ENCODE measurements around the gene UBE2C.
"Not testable (repeated sequence)": the region's sequence is repeated elsewhere in the genome, so short reads cannot be mapped to it uniquely, and the experiment has no call there.

Gene UBE2C

DNA sequence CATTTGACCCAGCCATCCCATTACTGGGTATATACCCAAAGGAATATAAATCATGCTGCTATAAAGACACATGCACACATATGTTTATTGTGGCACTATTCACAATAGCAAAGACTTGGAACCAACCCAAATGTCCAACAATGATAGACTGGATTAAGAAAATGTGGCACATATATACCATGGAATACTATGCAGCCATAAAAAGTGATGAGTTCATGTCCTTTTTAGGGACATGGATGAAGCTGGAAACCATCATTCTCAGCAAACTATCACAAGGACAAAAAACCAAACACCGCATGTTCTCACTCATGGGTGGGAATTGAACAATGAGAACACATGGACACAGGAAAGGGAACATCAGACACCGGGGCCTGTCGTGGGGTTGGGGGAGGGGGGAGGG is 14.5 kb upstream of the UBE2C start:
- not testable (repeated sequence) for FAIRE-seq; DNase-seq (ENCODE audit: low spot score)

DNA sequence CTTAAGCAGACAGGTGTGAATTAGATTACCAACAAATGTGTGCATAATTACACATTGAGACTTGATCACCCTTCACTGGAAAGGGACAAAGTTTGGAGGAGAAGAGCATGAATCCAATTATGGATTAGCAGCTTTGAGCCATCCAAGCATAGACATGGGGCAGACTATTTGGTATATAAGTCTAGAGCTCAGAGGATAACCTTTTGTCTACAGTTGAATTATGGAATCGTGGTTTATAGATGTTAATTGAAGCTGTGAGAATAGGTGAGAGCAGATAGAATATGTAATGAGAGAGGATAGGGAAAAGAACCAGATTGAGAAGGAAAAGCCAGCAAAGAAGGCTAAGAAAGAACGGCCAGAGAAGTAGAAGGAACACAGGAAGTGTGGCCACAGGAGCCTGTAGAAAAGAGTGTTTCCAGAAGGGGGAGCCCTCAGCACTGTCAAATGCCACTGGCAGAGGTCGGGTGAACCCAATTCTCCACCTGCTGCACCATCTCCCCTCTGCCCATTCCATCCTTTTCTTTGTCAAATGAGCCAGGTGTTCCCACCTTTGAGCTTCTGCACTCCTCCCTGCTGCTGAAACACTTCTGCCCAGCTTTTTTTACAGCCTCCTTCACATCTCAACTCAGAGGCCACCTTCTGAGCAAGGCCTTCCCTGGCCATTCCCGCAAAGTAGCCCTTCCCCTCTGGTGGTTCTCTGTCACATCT is 13.4 kb upstream of the UBE2C start:
- DNase-seq (ENCODE audit: low spot score) (peak; percentile 47), FAIRE-seq (no peak)

DNA sequence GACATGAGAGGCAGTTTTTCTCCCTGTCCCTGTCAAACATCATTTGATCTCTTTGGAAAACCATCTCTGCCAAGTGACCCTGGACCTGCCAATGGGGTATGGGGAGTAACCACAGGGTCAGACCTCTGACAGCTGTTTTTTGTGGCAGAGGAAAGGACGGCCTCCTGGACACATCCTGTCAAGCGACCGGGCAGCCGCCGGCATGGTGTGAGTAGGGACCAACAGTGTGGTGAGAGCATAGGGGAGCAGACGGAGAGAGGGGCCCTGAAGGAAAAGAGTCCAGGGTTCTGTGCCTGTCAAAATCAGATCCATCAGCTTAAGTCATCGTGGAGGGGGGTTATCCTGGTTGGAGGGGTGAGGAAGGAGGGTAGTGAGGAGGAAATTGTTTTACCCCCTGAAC is 10.6 kb upstream of the UBE2C start:
- DNase-seq (ENCODE audit: low spot score) (no peak), FAIRE-seq (no peak)

DNA sequence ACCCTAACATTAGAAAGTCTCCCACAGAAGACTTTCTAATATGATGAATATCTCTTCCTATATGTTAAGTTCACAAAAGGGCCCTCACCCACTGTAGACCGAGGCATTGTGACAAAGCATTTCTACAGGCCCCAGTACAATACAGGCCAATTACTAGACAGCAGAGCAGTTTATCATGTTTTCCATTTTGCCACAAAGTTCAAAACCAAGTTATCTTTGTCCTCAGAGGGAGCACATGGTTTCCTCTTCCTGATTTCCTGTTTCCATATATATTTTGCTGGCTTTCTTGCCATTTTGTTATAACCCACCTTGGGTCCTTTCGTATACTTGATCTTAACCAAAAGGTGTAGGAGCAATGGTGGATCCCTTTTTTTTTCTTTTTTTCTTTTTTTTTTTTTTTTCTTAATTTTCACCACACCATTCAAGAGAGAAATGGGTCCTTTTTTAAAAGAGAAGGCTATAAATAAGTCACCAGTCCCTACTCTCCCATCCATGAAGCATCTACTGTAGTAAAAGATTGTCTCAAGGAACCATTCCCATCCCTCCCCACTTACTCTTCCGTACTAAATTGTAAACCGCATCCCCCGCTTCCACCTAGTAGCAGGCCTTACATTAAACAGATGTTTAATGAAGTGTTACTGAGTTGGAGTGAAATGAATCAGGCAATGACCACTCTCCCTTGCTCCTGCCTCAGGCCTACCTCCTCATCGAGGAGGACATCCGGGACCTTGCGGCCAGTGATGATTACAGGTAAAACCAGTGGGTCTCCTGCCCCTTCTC is 2.1 kb upstream of the UBE2C start:
- FAIRE-seq = no peak
- DNase-seq (ENCODE audit: low spot score) = no peak

DNA sequence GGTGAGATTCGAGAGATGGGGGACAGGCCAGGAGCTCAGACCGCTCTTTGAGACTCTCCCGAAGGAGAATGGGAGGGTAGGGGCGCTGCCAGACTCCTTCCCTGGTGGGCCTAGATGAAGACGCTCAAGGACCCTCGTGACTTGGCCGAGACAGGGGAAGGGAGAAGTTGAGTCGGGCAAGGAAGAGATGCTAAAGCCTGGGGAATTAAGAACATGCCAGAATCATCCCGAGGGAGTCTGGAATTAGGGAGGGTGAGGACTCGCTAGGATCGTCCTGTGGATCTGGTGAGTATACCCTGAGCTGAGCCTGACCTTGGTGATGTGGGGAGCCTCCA is 529 bp downstream of the UBE2C start:
- DNase-seq (ENCODE audit: low spot score) (no peak), FAIRE-seq (no peak)

DNA sequence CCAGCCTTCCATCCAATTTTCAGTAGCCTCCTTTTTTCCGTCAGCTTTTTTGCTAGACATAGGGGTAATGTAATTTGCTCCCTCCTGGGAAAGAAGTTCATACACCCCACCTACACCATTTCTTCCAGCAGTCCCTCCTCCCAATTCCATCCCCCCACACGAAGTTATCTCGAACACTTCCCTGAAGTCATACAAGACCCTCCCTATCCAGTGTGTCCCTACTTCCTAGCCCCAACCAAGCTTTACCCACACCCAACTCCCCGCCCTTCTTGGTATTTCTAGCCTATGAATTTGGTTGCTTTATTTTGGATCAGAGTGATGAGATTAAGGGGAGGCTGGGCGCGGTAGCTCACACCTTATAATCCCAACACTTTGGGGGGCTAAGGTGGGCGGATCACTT is 1.0 kb downstream of the UBE2C start:
- DNase-seq (ENCODE audit: low spot score) = no peak
- no peak for FAIRE-seq

DNA sequence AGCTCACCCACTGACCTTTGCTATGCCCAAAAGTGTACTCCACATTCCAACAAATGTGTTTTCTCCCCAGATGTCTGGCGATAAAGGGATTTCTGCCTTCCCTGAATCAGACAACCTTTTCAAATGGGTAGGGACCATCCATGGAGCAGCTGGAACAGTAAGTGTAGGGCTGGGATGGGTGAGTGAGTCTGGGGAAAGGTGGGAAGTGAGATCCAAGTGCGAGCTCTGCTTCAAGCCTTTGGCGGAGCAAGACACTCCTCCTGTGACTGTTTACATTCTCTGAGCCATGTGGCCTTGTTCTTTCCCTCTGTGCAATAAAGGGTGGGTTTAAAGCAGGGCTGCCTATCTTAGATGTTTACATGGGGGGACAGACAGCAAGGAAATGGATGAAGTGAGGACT is 1.9 kb downstream of the UBE2C start:
- no peak for DNase-seq (ENCODE audit: low spot score)
- FAIRE-seq = no peak

DNA sequence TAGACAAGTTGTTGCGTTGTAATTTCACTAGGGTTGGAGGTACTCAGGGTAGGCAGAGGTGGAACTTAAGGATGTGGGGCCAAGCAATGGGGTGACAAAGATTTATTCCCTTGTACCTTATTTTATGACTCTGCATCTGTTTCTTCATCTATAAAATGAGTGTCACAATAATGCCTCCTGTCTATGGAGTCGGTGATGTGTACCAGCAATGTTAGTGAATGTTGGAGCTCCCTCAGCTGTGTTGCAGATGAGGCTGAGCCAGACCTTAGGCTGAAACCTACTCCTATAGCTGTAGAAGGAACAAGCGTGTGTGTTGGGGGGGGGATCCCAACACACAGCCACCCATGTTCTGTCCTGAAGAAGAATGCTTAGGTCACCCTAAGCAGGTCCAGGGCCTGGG is 4.5 kb downstream of the UBE2C start:
- no peak for FAIRE-seq

DNA sequence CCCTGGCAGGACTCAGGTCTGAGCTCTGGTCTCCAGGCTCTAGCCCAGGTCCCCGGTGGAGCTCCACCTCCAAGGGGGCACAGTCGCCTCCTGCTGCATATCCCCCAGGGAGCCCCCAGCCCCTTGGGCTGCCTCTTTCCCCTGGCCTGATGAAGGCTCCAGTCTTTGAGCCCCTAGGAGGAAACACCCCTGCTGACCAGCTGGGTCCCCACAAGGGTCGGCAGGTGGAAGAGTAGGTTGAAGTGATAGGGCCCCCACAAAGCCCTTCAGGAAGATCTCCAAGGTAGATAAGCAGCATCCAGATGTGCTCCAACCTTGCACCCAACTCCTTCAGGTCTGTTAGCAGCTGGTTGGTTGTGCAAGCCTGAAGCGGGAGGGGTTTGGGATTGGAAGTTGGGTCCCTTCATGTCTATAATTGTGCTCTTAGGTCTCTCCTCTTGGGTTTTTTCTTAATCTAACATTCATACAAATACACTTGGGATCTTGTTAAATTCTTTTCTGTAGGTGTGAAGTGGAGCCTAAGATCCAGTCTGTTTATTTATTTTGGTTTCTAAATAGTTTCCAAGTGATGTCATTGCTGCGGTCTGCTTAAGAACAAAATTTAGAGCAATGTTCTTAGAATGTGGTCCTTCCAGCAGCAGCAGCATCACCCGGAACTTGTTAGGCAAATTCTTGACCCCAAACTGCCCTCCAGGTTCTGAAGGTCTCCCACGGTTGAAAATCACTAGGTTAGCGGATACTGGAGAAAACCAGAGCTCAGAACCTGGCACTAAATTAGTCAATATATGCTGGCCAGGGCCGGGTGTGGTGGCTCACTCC is 5.1 kb downstream of the UBE2C start:
- FAIRE-seq (no peak), DNase-seq (ENCODE audit: low spot score) (peak; percentile 46)

More for the DNA sequence above, 4.5 kb downstream of the UBE2C start:
- no peak for DNase-seq (ENCODE audit: low spot score)

DNA sequence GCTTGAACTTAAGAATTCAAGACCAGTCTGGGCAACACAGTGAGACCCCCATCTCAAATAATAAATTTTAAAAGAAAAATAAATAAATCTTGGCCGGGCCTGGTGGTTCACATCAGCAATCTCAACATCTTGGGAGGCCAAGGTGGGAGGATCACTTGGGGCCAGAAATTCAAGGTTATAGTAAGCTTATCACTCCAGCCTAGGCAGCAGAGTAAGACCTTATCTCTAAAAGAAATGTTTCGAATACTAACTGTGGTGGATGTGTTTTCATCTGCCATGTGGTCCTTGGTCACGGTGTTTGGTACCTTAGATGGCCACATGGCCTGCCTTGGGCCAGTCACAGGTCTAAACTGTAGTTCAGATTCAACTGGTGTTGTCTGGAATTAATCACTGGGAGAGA is 5.8 kb downstream of the UBE2C start:
- DNase-seq (ENCODE audit: low spot score) (no peak), FAIRE-seq (no peak)

DNA sequence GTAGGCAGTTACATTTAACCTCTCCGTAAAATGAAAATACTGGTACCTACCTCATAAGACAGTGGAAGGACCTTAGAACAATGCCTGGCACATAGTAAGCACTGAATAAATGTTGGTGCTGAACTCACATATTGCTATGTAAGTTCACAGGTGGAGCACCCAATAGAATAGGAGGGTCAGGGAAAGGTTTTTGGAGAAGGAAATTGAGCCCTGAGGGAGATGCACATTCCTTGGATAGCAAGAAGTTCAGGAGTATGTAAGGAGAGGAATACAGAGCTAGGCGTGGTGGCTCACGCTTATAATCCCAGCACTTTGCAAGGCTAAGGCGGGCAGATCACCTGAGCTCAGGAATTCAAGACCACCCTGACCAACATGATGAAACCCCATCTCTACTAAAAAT is 7.0 kb downstream of the UBE2C start:
- DNase-seq (ENCODE audit: low spot score) (no peak), FAIRE-seq (no peak)

DNA sequence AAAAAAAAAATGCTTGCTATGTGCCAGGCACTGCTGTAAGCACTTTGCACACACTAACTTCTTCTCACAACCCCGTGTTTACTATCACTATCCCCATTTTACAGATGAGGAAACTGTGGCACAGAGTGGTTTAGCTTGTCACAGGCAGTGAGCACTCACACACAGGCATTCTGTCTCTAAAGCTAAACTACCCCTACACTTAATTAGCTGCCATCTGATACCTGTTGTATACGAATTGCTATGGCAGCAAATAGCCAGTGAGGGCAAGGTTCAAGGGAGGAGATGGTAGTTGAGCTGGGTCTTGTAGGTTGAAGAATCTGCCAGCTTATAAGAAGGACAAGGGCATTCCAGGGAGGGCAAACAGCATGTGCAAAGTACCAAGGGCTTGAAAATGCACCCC is 9.5 kb downstream of the UBE2C start:
- DNase-seq (ENCODE audit: low spot score) = no peak
- FAIRE-seq = no peak

DNA sequence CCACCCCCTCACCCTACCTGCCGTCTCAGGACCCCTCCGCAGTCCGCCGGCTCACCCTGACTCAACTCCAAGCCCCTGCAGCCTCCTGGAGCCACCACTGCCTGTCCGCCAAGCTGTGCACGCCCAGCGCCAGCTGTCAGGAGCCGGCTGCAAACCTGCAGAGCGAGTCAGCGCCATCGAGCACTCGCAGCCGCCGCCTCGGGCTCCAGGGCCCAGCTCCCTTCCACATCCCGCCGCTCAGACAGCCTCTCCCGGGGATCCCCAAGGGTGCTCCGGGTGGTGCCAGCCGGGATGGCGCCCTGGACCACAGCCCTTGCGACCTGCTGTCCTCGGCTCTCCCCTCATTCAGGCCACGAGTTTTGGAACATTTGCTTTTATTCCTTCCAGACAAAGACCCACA is 10.4 kb downstream of the UBE2C start:
- no peak for FAIRE-seq
- DNase-seq (ENCODE audit: low spot score) = no peak

DNA sequence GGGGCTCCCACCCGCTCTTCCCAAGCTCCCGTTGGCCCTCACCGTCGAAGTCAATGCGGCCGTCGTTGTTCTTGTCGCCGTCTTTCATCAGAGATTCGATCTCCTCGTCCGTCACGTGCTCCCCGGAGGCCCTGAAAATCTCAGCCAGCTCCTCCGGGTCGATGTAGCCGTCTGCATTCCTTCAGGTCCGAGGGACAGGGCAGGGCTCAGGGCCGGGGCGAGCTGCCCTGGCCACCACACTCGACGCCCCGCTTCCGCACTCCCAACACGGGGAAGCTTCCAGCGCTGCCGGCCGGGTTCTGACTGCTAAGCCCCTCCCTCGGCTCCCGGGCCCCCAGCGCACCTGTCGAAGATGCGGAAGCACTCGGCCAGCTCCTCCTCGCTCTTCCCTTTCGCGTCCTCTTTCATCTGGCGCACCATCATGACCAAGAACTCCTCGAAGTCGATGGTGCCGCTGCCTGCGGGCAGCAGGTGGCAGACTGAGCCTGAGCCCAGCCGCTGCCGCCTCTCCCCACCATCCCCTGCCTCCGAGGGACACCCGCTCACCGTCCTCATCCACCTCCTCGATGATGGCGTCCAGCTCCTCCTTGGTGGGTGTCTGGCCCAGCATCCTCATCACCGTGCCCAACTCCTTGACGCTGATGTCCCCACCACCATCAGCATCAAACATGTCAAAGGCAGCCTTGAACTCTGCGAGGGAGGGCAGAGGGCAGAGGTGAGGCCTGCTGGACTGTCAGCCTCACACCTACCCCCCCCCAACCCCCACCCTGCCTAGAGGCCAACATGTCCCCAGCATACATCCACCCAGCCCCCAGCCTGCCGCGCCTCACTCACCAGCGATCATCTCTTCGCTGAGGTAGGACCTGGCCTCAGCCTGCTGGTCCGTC is 11.7 kb downstream of the UBE2C start:
- DNase-seq (ENCODE audit: low spot score) = no peak
- no peak for FAIRE-seq

DNA sequence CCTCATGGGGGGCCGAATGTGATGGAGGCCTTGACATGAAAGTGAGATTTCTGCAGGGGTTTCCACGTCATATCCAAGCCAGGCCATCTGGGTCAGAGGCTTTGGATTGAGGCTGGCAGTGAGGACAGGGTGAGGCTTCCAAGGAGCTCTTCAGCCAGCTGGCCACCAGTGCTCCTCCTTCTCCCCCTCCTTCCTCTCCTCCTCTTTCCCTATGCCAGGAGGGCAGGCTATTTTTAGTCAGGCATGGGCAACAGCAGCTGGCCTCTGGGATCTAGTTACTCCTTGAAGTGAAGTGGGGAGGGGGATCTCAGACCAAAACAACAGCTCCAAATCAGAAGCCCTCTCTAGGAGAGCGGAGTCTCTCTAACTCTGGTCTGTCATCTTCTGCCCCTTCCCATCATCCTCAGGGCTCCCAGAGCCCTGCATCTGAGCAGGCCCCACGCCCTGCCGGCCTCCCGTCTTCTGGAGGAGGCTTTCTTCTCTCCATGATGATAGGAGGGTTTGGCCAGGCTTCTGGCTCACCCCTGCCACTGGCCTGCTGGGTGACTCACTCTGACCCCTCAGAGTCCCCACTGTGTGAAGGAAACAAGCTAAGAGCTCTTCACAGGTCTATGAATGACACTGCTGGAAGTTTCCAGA is 14.1 kb downstream of the UBE2C start:
- FAIRE-seq (no peak), DNase-seq (ENCODE audit: low spot score) (no peak)

DNA sequence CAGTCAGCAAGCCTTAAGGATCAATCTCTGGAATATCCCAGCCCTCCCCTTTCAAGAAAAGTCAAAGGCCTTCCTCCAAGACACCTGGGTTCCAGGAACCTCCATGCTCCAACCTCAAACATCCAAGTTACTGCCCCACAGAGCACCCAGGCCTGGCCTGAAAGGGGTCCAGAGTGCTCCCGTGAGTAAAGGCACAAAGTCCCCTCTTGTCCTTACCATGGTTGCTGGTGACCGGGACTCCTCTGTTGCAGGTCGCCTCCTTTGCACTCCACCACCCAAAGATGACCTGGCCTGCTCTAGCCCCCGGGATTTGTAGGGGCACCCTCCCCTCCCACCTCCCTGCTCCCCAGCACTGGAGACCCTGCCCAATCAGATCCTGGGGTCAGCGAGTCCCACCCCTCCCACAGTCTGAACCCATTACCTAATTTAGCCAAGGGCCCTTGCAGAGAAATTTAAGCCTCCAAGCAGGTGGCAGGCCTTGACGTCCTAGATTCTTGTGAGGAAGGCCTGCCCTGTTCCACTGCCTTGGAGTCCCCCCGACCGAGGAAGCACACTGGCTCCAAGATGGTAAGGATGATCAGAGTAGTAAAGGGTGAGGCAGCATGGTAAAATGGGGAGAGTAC is 14.7 kb downstream of the UBE2C start, which contains the start of gene TNNC2:
TSS of gene TNNC2 (minus strand) at position 283 of the 623 bp plus-strand sequence. CDS start at position 219, 64 bp downstream.
- no peak for DNase-seq (ENCODE audit: low spot score)
- no peak for FAIRE-seq

DNA sequence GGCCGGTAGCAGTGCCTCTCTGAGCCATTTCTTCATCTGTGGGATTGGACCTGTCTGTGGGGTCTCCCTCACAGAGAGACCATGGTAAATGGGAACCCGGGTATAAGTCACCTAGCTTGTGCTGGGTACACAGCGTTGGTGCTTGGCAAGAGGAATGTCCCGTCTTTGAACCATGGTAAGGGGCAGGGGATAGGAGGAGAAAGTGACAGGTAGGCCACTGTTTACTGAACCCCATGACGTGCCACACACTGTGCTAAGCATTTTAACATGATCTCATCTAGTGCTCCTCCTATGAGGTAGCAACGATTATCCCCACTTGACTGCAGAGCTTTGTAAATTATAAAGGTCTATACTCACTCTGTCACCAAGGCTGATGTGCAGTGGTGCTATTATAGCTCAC is 15.3 kb downstream of the UBE2C start:
- no peak for DNase-seq (ENCODE audit: low spot score)
- FAIRE-seq = no peak

DNA sequence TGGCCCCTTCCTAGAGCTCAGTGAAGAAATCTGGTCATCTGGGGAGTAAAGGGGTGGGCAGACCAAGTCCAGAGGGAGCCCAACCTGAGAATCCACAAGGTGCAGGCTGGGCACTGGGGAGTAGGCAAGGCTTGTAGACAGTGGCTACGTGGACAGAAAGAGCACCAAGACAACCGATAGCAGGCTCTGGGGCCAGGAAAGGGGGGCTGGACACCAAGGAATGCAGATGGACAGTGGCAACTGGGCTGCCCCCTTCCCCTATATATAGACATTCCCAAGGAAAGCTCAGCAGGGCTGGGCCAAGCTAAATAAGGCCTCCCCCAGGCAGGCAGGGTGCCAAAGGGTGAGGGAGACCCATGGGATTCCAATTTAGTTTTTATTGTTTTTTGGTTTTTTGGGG is 16.1 kb downstream of the UBE2C start:
- DNase-seq (ENCODE audit: low spot score) (no peak), FAIRE-seq (no peak)

DNA sequence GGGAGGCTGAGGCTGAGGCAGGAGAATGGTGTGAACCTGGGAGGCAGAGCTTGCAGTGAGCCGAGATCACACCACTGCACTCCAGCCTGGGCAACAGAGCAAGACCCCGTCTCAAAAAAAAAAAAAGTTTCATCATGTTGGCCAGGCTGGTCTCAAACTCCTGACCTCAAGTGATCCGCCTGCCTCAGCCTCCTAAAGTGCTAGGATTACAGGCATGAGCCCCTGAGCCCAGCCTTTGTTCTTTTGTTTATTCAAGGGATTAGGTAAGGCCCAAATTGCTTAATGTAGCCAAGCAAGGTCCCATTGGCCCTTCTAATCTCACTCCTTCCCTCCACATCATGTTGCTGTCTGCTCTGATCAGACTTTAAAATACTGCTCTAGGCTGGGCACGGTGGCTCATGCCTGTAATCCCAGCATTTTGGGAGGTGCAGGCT is 17.2 kb downstream of the UBE2C start:
- FAIRE-seq; DNase-seq (ENCODE audit: low spot score): not testable (repeated sequence)

DNA sequence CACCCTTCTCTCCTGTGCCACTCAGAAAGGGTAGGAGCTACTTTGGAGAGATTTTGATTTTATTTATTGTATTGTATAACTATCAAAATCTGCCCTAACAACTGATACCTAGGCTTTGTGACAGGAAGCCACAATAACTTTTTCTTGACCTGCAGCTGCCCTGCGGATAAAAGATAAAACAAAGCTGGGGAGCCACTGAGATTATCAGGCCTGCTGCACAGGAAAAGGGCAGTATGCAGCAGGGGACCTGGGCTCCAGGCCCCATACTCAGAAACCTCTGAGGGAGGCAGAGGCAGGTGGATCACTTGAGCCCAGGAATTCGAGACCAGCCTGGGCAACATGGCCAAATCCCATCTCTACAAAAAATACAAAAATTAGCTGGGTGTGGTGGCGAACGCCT is 20.2 kb downstream of the UBE2C start:
- DNase-seq (ENCODE audit: low spot score) = no peak

More for the DNA sequence above, 20.2 kb downstream of the UBE2C start:
- FAIRE-seq = no peak
